GM19452 (cell line): ENCODE measurements around the gene KCNIP1.

Experiments
- ATAC-seq: cut with Tn5 transposase; IDR thresholded peaks from one replicate; pipeline ENCODE4 v1.9.1; 2021; ENCODE audit not compliant: unreplicated experiment

KCNIP1 gene

GRCh38 chr5:170508036-170508435, 4.2 kb downstream of the KCNIP1 start:
- ATAC-seq: peak; percentile 63

GRCh38 chr5:170508660-170509347, 5.0 kb downstream of the KCNIP1 start:
- ATAC-seq: no peak

- ATAC-seq: no peak
These were observed 5.5 kb downstream of the KCNIP1 start for GRCh38 chr5:170509348-170509660.

- no peak for ATAC-seq
These were observed 6.3 kb downstream of the KCNIP1 start for GRCh38 chr5:170510126-170510525.

- ATAC-seq: no peak
These were observed 6.7 kb downstream of the KCNIP1 start for GRCh38 chr5:170510559-170510958.

GRCh38 chr5:170511551-170512258, 7.9 kb downstream of the KCNIP1 start:
- ATAC-seq: no peak

- ATAC-seq: no peak
These were observed 10.2 kb downstream of the KCNIP1 start for GRCh38 chr5:170513856-170514525.

- ATAC-seq: no peak
These were observed 13.6 kb downstream of the KCNIP1 start for GRCh38 chr5:170517411-170517810.

GRCh38 chr5:170518277-170518676, 14.5 kb downstream of the KCNIP1 start:
- ATAC-seq: no peak

GRCh38 chr5:170519549-170519948, 15.7 kb downstream of the KCNIP1 start:
- ATAC-seq: no peak

- no peak for ATAC-seq
These were observed 16.6 kb downstream of the KCNIP1 start for GRCh38 chr5:170520372-170520771.

GRCh38 chr5:170522211-170523141, 18.7 kb downstream of the KCNIP1 start:
- ATAC-seq: no peak

- no peak for ATAC-seq
These were observed 19.3 kb downstream of the KCNIP1 start for GRCh38 chr5:170523142-170523551.

- ATAC-seq: no peak
These were observed 20.0 kb downstream of the KCNIP1 start for GRCh38 chr5:170523830-170524229.

- no peak for ATAC-seq
These were observed 20.8 kb downstream of the KCNIP1 start for GRCh38 chr5:170524576-170524975.

GRCh38 chr5:170525470-170526211, 21.8 kb downstream of the KCNIP1 start:
- ATAC-seq: no peak

GRCh38 chr5:170527991-170528390, 24.2 kb downstream of the KCNIP1 start:
- ATAC-seq: no peak

GRCh38 chr5:170528976-170529375, 25.2 kb downstream of the KCNIP1 start:
- ATAC-seq: no peak

GRCh38 chr5:170532935-170533334, 29.1 kb downstream of the KCNIP1 start:
- ATAC-seq: no peak

GRCh38 chr5:170533383-170533782, 29.6 kb downstream of the KCNIP1 start:
- ATAC-seq: no peak
